HG02642 (cell line): Measurements from ENCODE around the gene SPATA24.
"Not testable (repeated sequence)": the region's sequence is repeated elsewhere in the genome, so short reads cannot be mapped to it uniquely, and the experiment has no call there.

Experiments used
- ATAC-seq: cut with Tn5 transposase; IDR thresholded peaks from one replicate; pipeline ENCODE4 v1.9.1; 2021; ENCODE audit warnings: mild to moderate bottlenecking; ENCODE audit not compliant: unreplicated experiment, poor library complexity

SPATA24 gene

GRCh38 chr5:139355900-139356299 is 48.0 kb downstream of the SPATA24 start:
- ATAC-seq, result not testable (repeated sequence)

- no peak for ATAC-seq
Measured at GRCh38 chr5:139354186-139354585, 49.7 kb downstream of the SPATA24 start.

DNA sequence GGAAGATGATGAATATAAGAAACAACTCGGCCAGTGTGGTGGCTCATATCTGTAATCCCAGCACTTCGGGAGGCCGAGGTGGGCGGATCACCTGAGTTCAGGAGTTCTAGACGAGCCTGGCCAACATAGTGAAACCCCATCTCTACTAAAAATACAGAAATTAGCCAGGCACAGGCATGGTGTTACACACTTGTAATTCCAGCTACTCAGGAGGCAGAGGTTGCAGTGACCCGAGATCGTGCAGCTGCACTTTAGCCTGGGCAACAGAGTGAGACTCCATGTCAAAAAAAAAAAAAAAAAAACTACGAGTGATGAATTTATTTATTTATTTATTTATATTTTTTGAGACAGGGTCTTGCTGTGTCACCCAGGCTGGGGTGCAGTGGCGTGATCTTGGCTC is 56.0 kb downstream of the SPATA24 start:
- not testable (repeated sequence) for ATAC-seq
